ENCODE measurements around the gene NEDD8. TPM values are rescaled to one million over a fixed set of nuclear protein-coding genes. Genes with fewer than 3 reads are reported as not detected.

The NEDD8 gene
- total and polyA plus RNA-seq, 2 of the 4 experiments (the other 2 are of a cell fraction): 167 to 375 TPM

GRCh38 chr14:24240110-24240918 is 8.1 kb upstream of the NEDD8 start (continued):
- TF ChIP-seq SMC3 (IDR thresholded peaks at IDR 0.05; ENCODE audit: low read depth, low read length): no peak

DNA sequence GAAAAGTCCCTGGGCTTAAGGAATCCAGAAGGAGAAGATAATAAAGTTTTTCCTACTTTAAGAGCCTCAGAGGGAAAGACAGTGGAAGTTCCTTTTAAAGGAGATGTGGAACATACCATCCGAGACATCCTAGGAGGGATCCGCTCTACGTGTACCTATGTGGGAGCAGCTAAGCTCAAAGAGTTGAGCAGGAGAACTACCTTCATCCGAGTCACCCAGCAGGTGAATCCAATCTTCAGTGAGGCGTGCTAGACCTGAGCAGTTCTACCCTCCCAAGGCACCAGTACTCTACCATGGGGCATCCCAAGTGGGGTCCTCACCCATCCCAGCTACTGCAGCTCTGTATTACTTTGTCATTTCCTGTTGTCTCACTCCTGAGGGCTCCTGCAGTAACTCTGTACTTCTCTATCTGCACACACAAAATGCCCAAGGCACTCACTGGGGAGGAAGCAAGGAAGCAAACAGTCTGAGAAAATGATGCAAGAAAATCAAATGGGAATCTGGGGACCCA is 6.4 kb upstream of the NEDD8 start:
- Histone ChIP-seq H3K9ac (ENCODE audit: low read depth, low read length) (no peak overlapping the region), H4K5ac (ENCODE audit: low read depth, low read length) (no peak overlapping the region), H3K27me3 (ENCODE audit: control insufficient read depth, insufficient read depth, low read length) (no peaks in the 10 kb centered on the region), H3K79me1 (ENCODE audit: low read depth in 1 of 2, low read length in 2 of 2) (peaks cover 56 to 82% of the 10 kb centered on the region in 2 experiments), H2BK120ac (ENCODE audit: low read depth, low read length) (no peak overlapping the region), H3K23ac (ENCODE audit: low read depth, low read length) (no peak overlapping the region), H3K56ac (ENCODE audit: extremely low read depth, insufficient read depth, low read length) (no peak overlapping the region), H3K14ac (replicated peaks; ENCODE audit: low read depth, low read length) (no peak overlapping the region), H2BK15ac (ENCODE audit: low read depth, low read length) (no peak overlapping the region), H3K36me3 (ENCODE audit: control insufficient read depth, insufficient read depth, low read length) (peaks cover 44% of the 10 kb centered on the region), H2AK5ac (ENCODE audit: low read depth, low read length) (no peak overlapping the region), H2BK5ac (ENCODE audit: low read depth, low read length, poor library complexity, severe bottlenecking) (no peak overlapping the region), H4K20me1 (ENCODE audit: insufficient read depth, low read length) (peaks cover 4% of the 10 kb centered on the region), H3K4ac (ENCODE audit: low read depth, low read length) (no peak overlapping the region), H3K9me3 (ENCODE audit: control insufficient read depth, insufficient read depth, low read length) (no peaks in the 10 kb centered on the region), H3K4me1 (ENCODE audit: control insufficient read depth, insufficient read depth, low read length) (peaks cover 14% of the 10 kb centered on the region), H3K9me1 (ENCODE audit: insufficient read depth, low read length) (peaks cover 24% of the 10 kb centered on the region), H3K18ac (ENCODE audit: low read depth, low read length) (no peak overlapping the region), H3K27ac (ENCODE audit: insufficient read depth, low read length) (no peak overlapping the region), H2AK9ac (replicated peaks; ENCODE audit: low read depth, low read length, poor library complexity) (no peak overlapping the region), H4K91ac (ENCODE audit: insufficient read depth, low read depth, low read length) (no peak overlapping the region), H3K4me3 (ENCODE audit: insufficient read depth, low read depth, low read length) (no peak overlapping the region), H3K4me2 (ENCODE audit: low read depth, low read length) (no peak overlapping the region), H4K8ac (ENCODE audit: low read depth in 2 of 2, low read length in 2 of 2) (no peak overlapping the region), H2BK20ac (ENCODE audit: low read depth, low read length) (no peak overlapping the region), H2AFZ (replicated peaks; ENCODE audit: low read length, poor library complexity) (no peak overlapping the region)
- DNase-seq (no peak), ATAC-seq (ENCODE audit: low read depth) (no peak)
- dilution Hi-C loops (cut with HindIII; ENCODE audit: low sequenced_read_pairs, unreplicated experiment): no loop called here
- in situ Hi-C loops (cut with MboI; ENCODE audit: low sequenced_read_pairs): loop anchor here (10.0 kb wide), 1 partner anchor 196 kb away; no protein-coding TSS in a partner anchor
- TF ChIP-seq RCOR1 (IDR thresholded peaks at IDR 0.05; ENCODE audit: insufficient replicate concordance, low read length): no peak
- no peak for TF ChIP-seq FOS (IDR thresholded peaks at IDR 0.05; ENCODE audit: low read depth, low read length)
- TF ChIP-seq RFX5 (IDR thresholded peaks at IDR 0.05; ENCODE audit: low read depth, low read length): no peak
- TF ChIP-seq CHD1 (IDR thresholded peaks at IDR 0.05; ENCODE audit: low read depth, low read length): no peak
- TF ChIP-seq RAD21 (IDR thresholded peaks at IDR 0.05; ENCODE audit: low read length): no peak
- TF ChIP-seq MAFK (IDR thresholded peaks at IDR 0.05; ENCODE audit: low read depth, low read length): no peak
- no peak for TF ChIP-seq CEBPB (IDR thresholded peaks at IDR 0.05; ENCODE audit: low read depth, low read length)
- no peak for TF ChIP-seq CTCF (conservative IDR thresholded peaks at IDR 0.05; ENCODE audit: low read depth, low read length)
- no peak for TF ChIP-seq SMC3 (IDR thresholded peaks at IDR 0.05; ENCODE audit: low read depth, low read length)
- no peak for TF ChIP-seq BHLHE40 (IDR thresholded peaks at IDR 0.05; ENCODE audit: low read depth, low read length)
- no peak for TF ChIP-seq ELK1 (IDR thresholded peaks at IDR 0.05; ENCODE audit: borderline replicate concordance, low read depth, low read length)
- TF ChIP-seq MXI1 (IDR thresholded peaks at IDR 0.05; ENCODE audit: borderline replicate concordance, low read depth, low read length): no peak
- BruUV-seq (replicated peaks): no TSS peak
- WGBS, 2 experiments (ENCODE audit: extremely low coverage in 2 of 2, insufficient read length in 1 of 2): 95% methylated on average over 3 of the region's 5 CpGs; no CpG with 5 or more reads in 1 of the 2 experiments
- CTCF ChIA-PET: interaction anchor here (1.2 kb wide), 1 partner anchor 59 kb away, joined by 3 read pairs; no protein-coding TSS in a partner anchor
- POLR2A ChIA-PET (ENCODE audit: unreplicated experiment): no interaction called here
- intact Hi-C loops (cut with micrococcal nuclease): no loop called here

Data from IMR-90 (cell line).